ENCODE data around the gene LIMS1. TPM values are rescaled to one million over a fixed set of nuclear protein-coding genes. Genes with fewer than 3 reads are reported as not detected.

Gene LIMS1
- total RNA-seq, 1 donor from 2014 or later = 19.4 TPM

- H3K36me3 Mint-ChIP-seq = peaks cover 3% of the 10 kb centered on the region
These were observed 92.7 kb downstream of the LIMS1 start for GRCh38 chr2:108626995-108627394.

GRCh38 chr2:108627911-108628567 lies 93.8 kb downstream of the LIMS1 start:
- H3F3A ChIP-seq (ENCODE audit: low read depth) = no peaks in the 10 kb centered on the region
- Mint-ChIP-seq H3K9me3 (no peaks in the 10 kb centered on the region), H3K36me3 (peaks cover 3% of the 10 kb centered on the region), H3K4me1 (peaks cover 16% of the 10 kb centered on the region), H3K27ac (no peak overlapping the region), H3K27me3 (ENCODE audit: insufficient read depth, low read depth) (peaks cover 3% of the 10 kb centered on the region), H3K4me3 (no peak overlapping the region)
- peaks cover 17% of the 10 kb centered on the region for H3K79me2 ChIP-seq (ENCODE audit: low read depth)
- H3K27ac ChIP-seq = no peak overlapping the region
- H3K4me1 ChIP-seq = peaks cover 10% of the 10 kb centered on the region
- no peak overlapping the region for H3K4me3 ChIP-seq
- no peak overlapping the region for H3K4me2 ChIP-seq
- H2AFZ ChIP-seq (replicated peaks) = no peak overlapping the region
- H4K20me1 ChIP-seq (ENCODE audit: low read depth) = peaks cover 5% of the 10 kb centered on the region
- no peak for DNase-seq (ENCODE audit: low spot score)
- no peak overlapping the region for H3K9ac ChIP-seq
- H3K9me3 ChIP-seq (ENCODE audit: low read depth) = no peaks in the 10 kb centered on the region
- H3K36me3 ChIP-seq = no peaks in the 10 kb centered on the region
- H3K27me3 ChIP-seq = no peaks in the 10 kb centered on the region
- TF ChIP-seq EZH2 (IDR thresholded peaks at IDR 0.05) = no peak
- TF ChIP-seq, protein P1, sequence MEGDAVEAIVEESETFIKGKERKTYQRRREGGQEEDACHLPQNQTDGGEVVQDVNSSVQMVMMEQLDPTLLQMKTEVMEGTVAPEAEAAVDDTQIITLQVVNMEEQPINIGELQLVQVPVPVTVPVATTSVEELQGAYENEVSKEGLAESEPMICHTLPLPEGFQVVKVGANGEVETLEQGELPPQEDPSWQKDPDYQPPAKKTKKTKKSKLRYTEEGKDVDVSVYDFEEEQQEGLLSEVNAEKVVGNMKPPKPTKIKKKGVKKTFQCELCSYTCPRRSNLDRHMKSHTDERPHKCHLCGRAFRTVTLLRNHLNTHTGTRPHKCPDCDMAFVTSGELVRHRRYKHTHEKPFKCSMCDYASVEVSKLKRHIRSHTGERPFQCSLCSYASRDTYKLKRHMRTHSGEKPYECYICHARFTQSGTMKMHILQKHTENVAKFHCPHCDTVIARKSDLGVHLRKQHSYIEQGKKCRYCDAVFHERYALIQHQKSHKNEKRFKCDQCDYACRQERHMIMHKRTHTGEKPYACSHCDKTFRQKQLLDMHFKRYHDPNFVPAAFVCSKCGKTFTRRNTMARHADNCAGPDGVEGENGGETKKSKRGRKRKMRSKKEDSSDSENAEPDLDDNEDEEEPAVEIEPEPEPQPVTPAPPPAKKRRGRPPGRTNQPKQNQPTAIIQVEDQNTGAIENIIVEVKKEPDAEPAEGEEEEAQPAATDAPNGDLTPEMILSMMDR (IDR thresholded peaks at IDR 0.05) = no peak
- no peak for TF ChIP-seq EZH2phosphoT487 (IDR thresholded peaks at IDR 0.05)

More at GRCh38 chr2:108626995-108627394, 92.7 kb downstream of the LIMS1 start:
- Histone ChIP-seq H3K9me3 (ENCODE audit: low read depth) (no peaks in the 10 kb centered on the region), H3K36me3 (no peaks in the 10 kb centered on the region), H3K4me3 (no peak overlapping the region), H3K27ac (no peak overlapping the region), H2AFZ (replicated peaks) (no peak overlapping the region), H3K4me2 (no peak overlapping the region), H3K27me3 (no peaks in the 10 kb centered on the region), H3K9ac (no peak overlapping the region), H4K20me1 (ENCODE audit: low read depth) (peaks cover 5% of the 10 kb centered on the region), H3K4me1 (peaks cover 19% of the 10 kb centered on the region), H3F3A (ENCODE audit: low read depth) (no peaks in the 10 kb centered on the region), H3K79me2 (ENCODE audit: low read depth) (peaks cover 17% of the 10 kb centered on the region)
- no peak for DNase-seq (ENCODE audit: low spot score)
- Mint-ChIP-seq H3K9me3 (no peaks in the 10 kb centered on the region), H3K27me3 (ENCODE audit: insufficient read depth, low read depth) (no peaks in the 10 kb centered on the region), H3K4me1 (peaks cover 18% of the 10 kb centered on the region), H3K27ac (no peak overlapping the region), H3K4me3 (no peak overlapping the region)
- TF ChIP-seq, protein P1 (IDR thresholded peaks at IDR 0.05) = no peak
- no peak for TF ChIP-seq EZH2phosphoT487 (IDR thresholded peaks at IDR 0.05)
- TF ChIP-seq EZH2 (IDR thresholded peaks at IDR 0.05) = no peak

DNA sequence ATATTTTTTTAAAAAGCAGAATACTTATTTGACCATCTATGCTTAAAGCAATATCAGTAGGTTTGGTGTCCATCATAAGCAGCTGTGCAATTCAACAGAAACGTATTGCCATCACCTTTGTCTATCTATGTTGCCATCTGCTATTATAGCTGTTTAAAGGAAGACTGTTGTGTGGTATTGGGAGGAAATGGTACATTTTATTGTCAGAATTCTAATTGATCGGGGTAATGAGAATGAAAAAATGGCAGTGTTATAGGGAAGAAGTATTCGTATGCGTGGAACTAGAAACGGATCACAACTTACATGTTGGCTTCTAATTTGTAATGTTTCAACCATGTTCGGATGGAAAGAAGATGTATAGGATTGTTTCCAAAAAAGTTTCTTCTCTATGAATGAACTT lies 94.7 kb downstream of the LIMS1 start:
- Mint-ChIP-seq H3K4me3 (no peak overlapping the region), H3K4me1 (peaks cover 18% of the 10 kb centered on the region), H3K36me3 (peaks cover 3% of the 10 kb centered on the region), H3K27ac (no peak overlapping the region), H3K9me3 (no peaks in the 10 kb centered on the region), H3K27me3 (ENCODE audit: insufficient read depth, low read depth) (peaks cover 3% of the 10 kb centered on the region)
- no peaks in the 10 kb centered on the region for H3F3A ChIP-seq (ENCODE audit: low read depth)
- no peak for DNase-seq (ENCODE audit: low spot score)
- no peaks in the 10 kb centered on the region for H3K36me3 ChIP-seq
- peaks cover 17% of the 10 kb centered on the region for H3K79me2 ChIP-seq (ENCODE audit: low read depth)
- H3K27ac ChIP-seq = no peak overlapping the region
- H4K20me1 ChIP-seq (ENCODE audit: low read depth) = peaks cover 5% of the 10 kb centered on the region
- no peaks in the 10 kb centered on the region for H3K27me3 ChIP-seq
- H3K4me2 ChIP-seq = no peak overlapping the region
- H3K4me1 ChIP-seq = peaks cover 7% of the 10 kb centered on the region
- H3K9me3 ChIP-seq (ENCODE audit: low read depth) = no peaks in the 10 kb centered on the region
- H3K4me3 ChIP-seq = no peak overlapping the region
- TF ChIP-seq, protein P1 (IDR thresholded peaks at IDR 0.05) = no peak
- no peak for TF ChIP-seq EZH2phosphoT487 (IDR thresholded peaks at IDR 0.05)
- TF ChIP-seq EZH2 (IDR thresholded peaks at IDR 0.05) = no peak
- no peak overlapping the region for H2AFZ ChIP-seq (replicated peaks)
- no peak overlapping the region for H3K9ac ChIP-seq
